ENCODE results near the gene ITPKB. TPM values are rescaled to one million over a fixed set of nuclear protein-coding genes. Genes with fewer than 3 reads are reported as not detected.

Gene ITPKB
- total RNA-seq, 1 donor from 2014 or later = 1.6 TPM

DNA sequence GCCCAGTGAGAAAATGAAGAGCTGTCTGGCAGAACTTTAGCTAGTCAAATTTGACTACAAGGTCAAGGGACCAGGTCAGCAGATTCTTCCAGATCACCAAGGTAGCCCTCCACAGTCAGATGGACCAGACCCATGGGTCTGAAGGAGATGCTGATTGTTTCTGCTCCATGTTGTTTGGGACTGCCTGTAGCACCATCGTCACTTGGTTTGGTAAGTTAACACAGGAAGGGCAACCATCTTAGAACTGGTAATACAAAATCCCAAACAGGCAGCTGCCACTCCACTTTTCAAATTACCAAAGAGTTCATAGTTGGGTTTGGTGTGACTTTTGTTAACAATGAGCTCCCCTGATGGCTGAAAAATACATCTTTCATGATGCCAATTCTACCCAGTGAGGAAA lies 9.0 kb downstream of the ITPKB start:
- DNase-seq (ENCODE audit: low spot score) = no peak
- no peak overlapping the region for H3K4me3 ChIP-seq
- peaks cover 66% of the 10 kb centered on the region for H3K4me1 Mint-ChIP-seq
- H3K27me3 ChIP-seq = peaks cover 11% of the 10 kb centered on the region
- TF ChIP-seq, protein P1, sequence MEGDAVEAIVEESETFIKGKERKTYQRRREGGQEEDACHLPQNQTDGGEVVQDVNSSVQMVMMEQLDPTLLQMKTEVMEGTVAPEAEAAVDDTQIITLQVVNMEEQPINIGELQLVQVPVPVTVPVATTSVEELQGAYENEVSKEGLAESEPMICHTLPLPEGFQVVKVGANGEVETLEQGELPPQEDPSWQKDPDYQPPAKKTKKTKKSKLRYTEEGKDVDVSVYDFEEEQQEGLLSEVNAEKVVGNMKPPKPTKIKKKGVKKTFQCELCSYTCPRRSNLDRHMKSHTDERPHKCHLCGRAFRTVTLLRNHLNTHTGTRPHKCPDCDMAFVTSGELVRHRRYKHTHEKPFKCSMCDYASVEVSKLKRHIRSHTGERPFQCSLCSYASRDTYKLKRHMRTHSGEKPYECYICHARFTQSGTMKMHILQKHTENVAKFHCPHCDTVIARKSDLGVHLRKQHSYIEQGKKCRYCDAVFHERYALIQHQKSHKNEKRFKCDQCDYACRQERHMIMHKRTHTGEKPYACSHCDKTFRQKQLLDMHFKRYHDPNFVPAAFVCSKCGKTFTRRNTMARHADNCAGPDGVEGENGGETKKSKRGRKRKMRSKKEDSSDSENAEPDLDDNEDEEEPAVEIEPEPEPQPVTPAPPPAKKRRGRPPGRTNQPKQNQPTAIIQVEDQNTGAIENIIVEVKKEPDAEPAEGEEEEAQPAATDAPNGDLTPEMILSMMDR (IDR thresholded peaks at IDR 0.05) = no peak
- TF ChIP-seq EZH2 (IDR thresholded peaks at IDR 0.05) (no peak), EZH2phosphoT487 (IDR thresholded peaks at IDR 0.05) (no peak)
- H4K20me1 ChIP-seq (ENCODE audit: low read depth) = no peaks in the 10 kb centered on the region
- peaks cover 18% of the 10 kb centered on the region for H3K36me3 Mint-ChIP-seq
- peaks cover 3% of the 10 kb centered on the region for H3K27me3 Mint-ChIP-seq (ENCODE audit: insufficient read depth, low read depth)
- H3K9me3 ChIP-seq (ENCODE audit: low read depth) = no peaks in the 10 kb centered on the region
- no peaks in the 10 kb centered on the region for H3K36me3 ChIP-seq
- H3K79me2 ChIP-seq (ENCODE audit: low read depth) = no peaks in the 10 kb centered on the region
- no peak overlapping the region for H2AFZ ChIP-seq (replicated peaks)
- no peak overlapping the region for H3K27ac Mint-ChIP-seq
- H3K4me3 Mint-ChIP-seq = no peak overlapping the region
- no peak overlapping the region for H3K4me2 ChIP-seq
- peaks cover 3% of the 10 kb centered on the region for H3K9me3 Mint-ChIP-seq
- H3K4me1 ChIP-seq = peaks cover 17% of the 10 kb centered on the region
- no peak overlapping the region for H3K27ac ChIP-seq
- H3F3A ChIP-seq (ENCODE audit: low read depth) = peaks cover 4% of the 10 kb centered on the region
- no peak overlapping the region for H3K9ac ChIP-seq

DNA sequence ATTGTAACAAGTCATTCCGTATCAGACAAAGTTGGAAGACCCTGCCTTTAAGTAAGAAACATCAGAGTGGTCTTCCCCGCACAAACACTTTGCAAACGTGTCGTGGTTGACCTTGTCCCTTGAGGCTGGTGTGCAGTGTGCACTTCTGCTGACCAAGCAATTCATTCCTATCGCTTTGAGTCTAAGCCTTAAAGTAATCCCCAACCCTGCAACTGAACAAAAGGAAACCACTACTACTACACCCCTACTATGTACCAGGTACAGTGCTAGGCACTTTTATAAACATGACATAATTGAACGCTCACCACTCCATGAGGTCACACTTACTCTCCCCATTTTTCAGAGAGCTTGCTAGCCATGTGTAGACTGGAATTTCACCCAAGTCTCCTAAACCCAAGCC lies 10.6 kb downstream of the ITPKB start:
- no peak overlapping the region for H3K4me3 ChIP-seq
- H3K9ac ChIP-seq = no peak overlapping the region
- H3K27ac ChIP-seq = no peak overlapping the region
- no peak for DNase-seq (ENCODE audit: low spot score)
- TF ChIP-seq, protein P1 (IDR thresholded peaks at IDR 0.05) = no peak
- TF ChIP-seq EZH2phosphoT487 (IDR thresholded peaks at IDR 0.05) = no peak
- no peak for TF ChIP-seq EZH2 (IDR thresholded peaks at IDR 0.05)
- Mint-ChIP-seq H3K27me3 (ENCODE audit: insufficient read depth, low read depth) (peaks cover 3% of the 10 kb centered on the region), H3K9me3 (peaks cover 3% of the 10 kb centered on the region), H3K36me3 (peaks cover 15% of the 10 kb centered on the region), H3K27ac (no peak overlapping the region), H3K4me1 (peaks cover 74% of the 10 kb centered on the region), H3K4me3 (no peak overlapping the region)
- no peak overlapping the region for H3K4me2 ChIP-seq
- H3K4me1 ChIP-seq = peaks cover 32% of the 10 kb centered on the region
- peaks cover 4% of the 10 kb centered on the region for H4K20me1 ChIP-seq (ENCODE audit: low read depth)
- no peaks in the 10 kb centered on the region for H3K27me3 ChIP-seq
- H2AFZ ChIP-seq (replicated peaks) = no peak overlapping the region
- no peaks in the 10 kb centered on the region for H3K79me2 ChIP-seq (ENCODE audit: low read depth)
- H3K36me3 ChIP-seq = no peaks in the 10 kb centered on the region
- peaks cover 12% of the 10 kb centered on the region for H3F3A ChIP-seq (ENCODE audit: low read depth)
- no peaks in the 10 kb centered on the region for H3K9me3 ChIP-seq (ENCODE audit: low read depth)

DNA sequence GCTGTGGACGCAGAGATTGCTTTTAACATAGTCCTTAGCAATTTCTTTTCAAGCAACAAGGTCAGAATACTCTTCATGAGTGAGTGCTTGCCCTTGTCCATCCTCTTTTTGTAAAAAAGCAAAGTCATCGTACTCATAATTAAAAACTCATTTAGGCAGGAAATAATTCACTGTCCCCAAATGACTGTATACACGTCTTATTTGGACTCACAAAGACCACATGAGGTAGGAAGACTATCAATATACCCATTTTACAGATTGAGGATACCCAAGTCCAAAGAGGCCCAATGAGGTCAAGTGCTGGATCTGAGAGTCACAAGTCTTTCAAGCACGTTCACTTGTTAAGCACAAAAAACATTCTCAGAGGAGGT lies 13.2 kb downstream of the ITPKB start:
- H3K4me3 Mint-ChIP-seq = peak overlapping the region; percentile 16
- H3K27ac Mint-ChIP-seq = peak overlapping the region; percentile 57
- peaks cover 72% of the 10 kb centered on the region for H3K4me1 Mint-ChIP-seq
- DNase-seq (ENCODE audit: low spot score) = no peak
- no peaks in the 10 kb centered on the region for H3K36me3 ChIP-seq
- peaks cover 4% of the 10 kb centered on the region for H4K20me1 ChIP-seq (ENCODE audit: low read depth)
- no peak overlapping the region for H3K9ac ChIP-seq
- H2AFZ ChIP-seq (replicated peaks) = no peak overlapping the region
- peaks cover 3% of the 10 kb centered on the region for H3K27me3 Mint-ChIP-seq (ENCODE audit: insufficient read depth, low read depth)
- H3K27me3 ChIP-seq = no peaks in the 10 kb centered on the region
- peaks cover 3% of the 10 kb centered on the region for H3K9me3 Mint-ChIP-seq
- no peaks in the 10 kb centered on the region for H3K9me3 ChIP-seq (ENCODE audit: low read depth)
- H3K79me2 ChIP-seq (ENCODE audit: low read depth) = no peaks in the 10 kb centered on the region
- peaks cover 46% of the 10 kb centered on the region for H3K4me1 ChIP-seq
- H3K36me3 Mint-ChIP-seq = peaks cover 9% of the 10 kb centered on the region
- H3K27ac ChIP-seq = no peak overlapping the region
- no peak overlapping the region for H3K4me3 ChIP-seq
- TF ChIP-seq, protein P1 (IDR thresholded peaks at IDR 0.05) = no peak
- TF ChIP-seq EZH2 (IDR thresholded peaks at IDR 0.05) (no peak), EZH2phosphoT487 (IDR thresholded peaks at IDR 0.05) (no peak)
- H3F3A ChIP-seq (ENCODE audit: low read depth) = peaks cover 17% of the 10 kb centered on the region
- no peak overlapping the region for H3K4me2 ChIP-seq
